Lower lobe of right lung (tissue), 2 donors: ENCODE results near the gene GPATCH8. TPM values are rescaled to one million over a fixed set of nuclear protein-coding genes. Genes with fewer than 3 reads are reported as not detected.
"Not testable (repeated sequence)": the region's sequence is repeated elsewhere in the genome, so short reads cannot be mapped to it uniquely, and the experiment has no call there.

Experiments
- ATAC-seq, 2 donors: fragments of 200-7000 bp; cut with Tn5 transposase; one replicate each; pipeline ENCODE4 v1.9.1; 2020 to 2022; ENCODE audit warnings: mild to moderate bottlenecking in 2 of 2, moderate library complexity in 2 of 2
- DNase-seq: peaks from one replicate; pipeline ENCODE4 v3.0.0-alpha.2; 2020
- H3K27ac ChIP-seq: fragments of 200-600 bp; one replicate; pipeline ENCODE4 v1.8.0; 2022
- H3K27me3 ChIP-seq: fragments of 200-600 bp; one replicate; pipeline ENCODE4 v1.8.0; 2022; ENCODE audit warnings: low read depth
- H3K36me3 ChIP-seq: fragments of 200-600 bp; one replicate; pipeline ENCODE4 v1.8.0; 2022; ENCODE audit warnings: mild to moderate bottlenecking
- H3K4me1 ChIP-seq: fragments of 200-600 bp; one replicate; pipeline ENCODE4 v1.8.0; 2022
- H3K4me3 ChIP-seq: fragments of 200-600 bp; one replicate; pipeline ENCODE4 v1.8.0; 2022; ENCODE audit warnings: mild to moderate bottlenecking
- H3K9me3 ChIP-seq: fragments of 200-600 bp; one replicate; pipeline ENCODE4 v1.8.0; 2022
- intact Hi-C: fragments of 100-400 bp; cut with DNase I; formaldehyde crosslinking; loops from one replicate; pipeline ENCODE4 v1.11.0; 2022
- total RNA-seq: library from RNA; stranded (reverse); fragmentation: NEBNext Ultra II Directional; extraction: Animal tissue kit (Norgen Biotek cat#: 25700); gene quantifications from one replicate; pipeline ENCODE4 v1.2.1, GENCODE V29; 2021
- TF ChIP-seq, protein P1 (sequence below): fragments of 200-600 bp; IDR thresholded peaks from one replicate; pipeline ENCODE4 v1.8.0; 2022; ENCODE audit warnings: antibody characterized with exemption, mild to moderate bottlenecking
- donor health status: DM: no; HTN: yes; CAD: no; lungs with severe emphysema.

The GPATCH8 gene
- total RNA-seq, 1 donor from 2014 or later: 48.3 TPM

DNA sequence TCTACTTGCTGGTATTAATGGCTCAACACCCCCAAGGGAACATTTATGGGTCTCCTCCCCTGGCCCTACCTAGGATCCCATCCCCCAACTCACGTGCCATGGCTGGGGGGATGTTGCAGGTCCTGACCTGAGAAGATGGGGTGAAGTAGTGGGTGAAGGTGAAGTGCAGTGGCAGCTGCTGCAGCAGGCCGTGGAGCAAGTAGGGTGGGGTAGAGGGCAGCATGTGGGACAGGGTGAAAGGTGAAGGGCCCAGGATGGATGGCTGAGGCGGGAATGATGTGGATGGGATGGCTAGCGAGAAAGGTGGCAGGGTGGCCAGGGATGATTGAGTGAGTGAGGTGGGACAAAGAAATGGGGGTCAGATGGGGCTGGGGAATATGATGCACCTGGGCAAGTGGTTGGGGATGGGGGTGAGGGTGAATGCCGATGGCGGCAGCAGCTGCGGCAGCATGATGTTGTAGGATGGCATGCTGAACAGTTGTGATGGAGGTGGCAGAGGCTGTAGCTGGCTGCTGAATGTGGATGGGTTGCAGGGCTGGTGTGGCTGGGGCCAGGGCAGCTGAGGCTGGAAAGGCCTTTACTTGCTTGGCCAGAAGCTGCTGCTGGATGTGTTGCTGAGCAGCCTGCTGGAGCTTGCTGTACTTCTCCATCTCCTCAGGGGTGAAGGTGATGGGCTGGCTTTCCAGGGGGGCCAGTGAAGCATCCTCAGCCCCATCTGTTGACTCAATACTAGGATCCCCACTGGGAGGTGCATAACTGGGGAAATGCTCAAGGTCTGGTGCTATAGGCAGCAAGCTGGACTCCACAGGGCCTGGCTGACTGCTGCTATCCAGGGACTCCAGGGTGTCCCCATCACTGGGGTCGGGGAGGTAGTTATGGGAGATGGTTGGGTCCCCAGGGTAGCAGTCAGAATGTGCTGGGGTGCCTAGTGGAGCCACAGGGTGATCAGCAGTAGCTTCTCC, 105.4 kb downstream of the GPATCH8 start:
- TF ChIP-seq, protein P1, sequence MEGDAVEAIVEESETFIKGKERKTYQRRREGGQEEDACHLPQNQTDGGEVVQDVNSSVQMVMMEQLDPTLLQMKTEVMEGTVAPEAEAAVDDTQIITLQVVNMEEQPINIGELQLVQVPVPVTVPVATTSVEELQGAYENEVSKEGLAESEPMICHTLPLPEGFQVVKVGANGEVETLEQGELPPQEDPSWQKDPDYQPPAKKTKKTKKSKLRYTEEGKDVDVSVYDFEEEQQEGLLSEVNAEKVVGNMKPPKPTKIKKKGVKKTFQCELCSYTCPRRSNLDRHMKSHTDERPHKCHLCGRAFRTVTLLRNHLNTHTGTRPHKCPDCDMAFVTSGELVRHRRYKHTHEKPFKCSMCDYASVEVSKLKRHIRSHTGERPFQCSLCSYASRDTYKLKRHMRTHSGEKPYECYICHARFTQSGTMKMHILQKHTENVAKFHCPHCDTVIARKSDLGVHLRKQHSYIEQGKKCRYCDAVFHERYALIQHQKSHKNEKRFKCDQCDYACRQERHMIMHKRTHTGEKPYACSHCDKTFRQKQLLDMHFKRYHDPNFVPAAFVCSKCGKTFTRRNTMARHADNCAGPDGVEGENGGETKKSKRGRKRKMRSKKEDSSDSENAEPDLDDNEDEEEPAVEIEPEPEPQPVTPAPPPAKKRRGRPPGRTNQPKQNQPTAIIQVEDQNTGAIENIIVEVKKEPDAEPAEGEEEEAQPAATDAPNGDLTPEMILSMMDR: no peak
- Histone ChIP-seq H3K27me3 (no peaks in the 10 kb centered on the region), H3K4me1 (no peaks in the 10 kb centered on the region), H3K27ac (no peak overlapping the region), H3K36me3 (peaks cover 63% of the 10 kb centered on the region), H3K4me3 (no peak overlapping the region), H3K9me3 (no peaks in the 10 kb centered on the region)
- ATAC-seq (no peak), DNase-seq (no peak)
- intact Hi-C loops: no loop called here

DNA sequence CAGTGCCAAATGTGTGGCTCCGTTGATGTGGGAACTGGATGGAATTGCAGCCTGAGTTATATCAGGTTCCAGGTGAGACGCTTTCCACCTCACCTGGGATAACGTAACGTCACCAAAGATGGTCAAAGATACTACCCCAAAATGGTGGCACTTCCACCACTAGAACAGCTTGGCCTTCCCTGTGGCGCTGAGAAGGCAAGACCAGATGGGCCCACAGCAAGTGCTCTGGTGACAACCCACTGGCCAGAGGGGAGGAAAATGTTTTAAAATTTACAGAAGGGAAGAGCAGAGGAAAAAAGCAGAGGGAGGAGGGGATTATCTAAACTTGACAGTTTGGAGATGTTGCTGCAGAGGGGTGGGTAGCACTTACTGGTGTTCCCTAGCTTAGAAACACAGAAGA, 106.3 kb downstream of the GPATCH8 start:
- H3K27ac ChIP-seq: no peak overlapping the region
- no peak for DNase-seq
- no peak overlapping the region for H3K4me3 ChIP-seq
- no peaks in the 10 kb centered on the region for H3K27me3 ChIP-seq
- H3K36me3 ChIP-seq: peaks cover 57% of the 10 kb centered on the region
- no peaks in the 10 kb centered on the region for H3K9me3 ChIP-seq
- ATAC-seq: no peak
- no peaks in the 10 kb centered on the region for H3K4me1 ChIP-seq
- TF ChIP-seq, protein P1: no peak
- intact Hi-C loops: no loop called here

DNA sequence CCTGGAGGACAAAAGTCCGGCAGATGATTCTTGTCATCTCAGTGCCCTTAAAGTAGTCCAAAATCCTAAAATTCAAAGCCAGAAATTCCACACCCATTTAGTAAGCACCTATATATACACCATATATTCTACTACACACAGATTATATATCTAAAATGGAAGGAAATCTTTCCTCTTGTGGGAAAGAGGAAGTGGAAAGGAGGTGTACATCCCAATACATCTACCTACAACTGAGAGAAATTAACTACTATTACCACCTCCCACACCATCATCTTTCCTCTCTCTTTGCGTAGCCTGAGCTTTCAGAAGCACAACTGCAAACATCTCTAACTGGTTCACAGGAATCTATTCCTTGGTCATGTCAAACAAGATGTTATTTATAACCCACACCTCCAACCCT, 108.4 kb downstream of the GPATCH8 start:
- Histone ChIP-seq H3K9me3 (no peaks in the 10 kb centered on the region), H3K27ac (no peak overlapping the region), H3K36me3 (peaks cover 36% of the 10 kb centered on the region), H3K4me3 (no peak overlapping the region), H3K27me3 (no peaks in the 10 kb centered on the region), H3K4me1 (no peaks in the 10 kb centered on the region)
- DNase-seq (no peak), ATAC-seq (no peak)
- intact Hi-C loops: no loop called here
- TF ChIP-seq, protein P1: no peak

DNA sequence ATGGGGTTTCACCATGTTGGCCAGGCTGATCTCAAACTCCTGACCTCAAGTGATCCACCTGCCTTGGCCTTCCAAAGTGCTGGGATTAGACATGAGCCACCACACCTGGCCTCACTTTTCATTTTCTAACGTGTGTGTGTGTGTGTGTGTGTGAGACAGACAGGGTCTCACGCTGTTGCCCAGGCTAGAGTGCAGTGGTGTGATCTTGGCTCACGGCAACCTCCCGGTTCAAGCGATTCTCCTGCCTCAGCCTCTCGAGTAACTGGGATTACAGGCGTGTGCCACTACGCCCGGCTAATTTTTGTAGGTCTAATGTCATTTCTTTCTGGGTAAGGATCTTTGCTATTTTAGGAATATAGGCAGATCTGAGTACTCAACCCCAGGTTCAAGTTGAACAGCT, 109.1 kb downstream of the GPATCH8 start:
- H3K9me3 ChIP-seq: not testable (repeated sequence)

DNA sequence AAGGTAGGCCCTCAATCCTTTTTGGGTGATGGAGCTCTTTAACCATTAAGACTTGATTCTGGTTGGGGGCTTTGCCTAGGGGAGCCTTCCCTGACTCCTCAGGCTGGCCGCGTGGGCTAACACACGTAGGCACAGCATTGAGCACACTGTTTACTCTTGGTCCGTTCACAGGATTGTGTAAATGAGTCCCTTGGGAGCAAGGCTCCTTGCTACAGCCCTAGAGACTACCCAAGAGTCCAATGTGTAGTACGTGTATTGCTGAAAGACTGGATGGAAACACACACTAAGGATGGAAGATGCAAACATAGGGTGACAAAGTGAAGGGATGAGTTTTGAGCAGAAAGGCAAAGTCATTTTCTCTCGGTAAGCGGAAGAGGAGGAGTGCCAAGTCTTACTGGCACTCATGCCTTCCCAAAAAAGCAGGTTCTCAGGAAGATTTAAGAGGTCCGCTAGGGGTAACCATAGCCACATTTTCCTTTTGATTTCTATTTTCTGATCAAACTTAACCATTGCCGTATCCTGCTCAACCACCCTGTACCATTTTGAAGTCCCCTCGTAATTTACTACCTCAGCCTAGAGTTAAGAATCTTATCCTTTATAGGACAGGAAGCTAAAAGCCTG, 112.8 kb downstream of the GPATCH8 start:
- H3K4me1 ChIP-seq: peaks cover 8% of the 10 kb centered on the region
- no peak overlapping the region for H3K27ac ChIP-seq
- no peak overlapping the region for H3K4me3 ChIP-seq
- intact Hi-C loops: no loop called here
- no peaks in the 10 kb centered on the region for H3K9me3 ChIP-seq
- no peaks in the 10 kb centered on the region for H3K36me3 ChIP-seq
- TF ChIP-seq, protein P1: no peak
- H3K27me3 ChIP-seq: peaks cover 8% of the 10 kb centered on the region
- DNase-seq: no peak
- no peak for ATAC-seq

More for the DNA sequence above, 109.1 kb downstream of the GPATCH8 start:
- intact Hi-C loops, H3K4me3 ChIP-seq, H3K27ac ChIP-seq, H3K4me1 ChIP-seq, DNase-seq, H3K27me3 ChIP-seq, ATAC-seq: not testable (repeated sequence)
- H3K36me3 ChIP-seq: peaks cover 29% of the 10 kb centered on the region

DNA sequence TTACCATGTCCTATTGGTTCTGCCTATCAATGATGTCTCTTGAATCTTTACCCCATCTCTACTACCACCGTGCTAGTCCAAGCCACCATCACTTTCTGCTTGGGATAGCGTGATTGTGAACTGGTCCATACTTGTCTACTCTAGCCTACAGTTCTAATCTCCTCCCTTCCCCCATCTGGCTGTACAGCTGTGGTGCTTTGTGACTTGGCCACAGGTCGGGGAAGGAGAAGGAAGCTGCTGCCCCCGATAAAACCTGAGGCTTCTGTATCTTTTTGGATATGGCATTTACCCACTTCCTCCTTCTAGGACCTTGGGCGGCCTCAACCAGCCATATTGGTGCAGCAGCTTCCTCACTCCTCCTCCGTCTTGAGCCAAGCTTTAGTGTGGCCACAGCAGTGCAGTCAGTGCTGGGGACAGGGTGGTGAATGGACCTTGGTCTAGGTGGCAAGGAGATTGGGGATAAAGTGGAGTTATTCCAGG, 113.4 kb downstream of the GPATCH8 start:
- Histone ChIP-seq H3K4me3 (no peak overlapping the region), H3K4me1 (peaks cover 12% of the 10 kb centered on the region), H3K27ac (no peak overlapping the region), H3K9me3 (no peaks in the 10 kb centered on the region), H3K36me3 (no peaks in the 10 kb centered on the region), H3K27me3 (peaks cover 11% of the 10 kb centered on the region)
- ATAC-seq (no peak), DNase-seq (no peak)
- intact Hi-C loops: no loop called here
- TF ChIP-seq, protein P1: no peak
